Measurements from ENCODE around the gene TFCP2L1. TPM values are rescaled to one million over a fixed set of nuclear protein-coding genes. Genes with fewer than 3 reads are reported as not detected.

TFCP2L1 gene
- polyA plus RNA-seq, 1 experiment: 0.01 TPM

DNA sequence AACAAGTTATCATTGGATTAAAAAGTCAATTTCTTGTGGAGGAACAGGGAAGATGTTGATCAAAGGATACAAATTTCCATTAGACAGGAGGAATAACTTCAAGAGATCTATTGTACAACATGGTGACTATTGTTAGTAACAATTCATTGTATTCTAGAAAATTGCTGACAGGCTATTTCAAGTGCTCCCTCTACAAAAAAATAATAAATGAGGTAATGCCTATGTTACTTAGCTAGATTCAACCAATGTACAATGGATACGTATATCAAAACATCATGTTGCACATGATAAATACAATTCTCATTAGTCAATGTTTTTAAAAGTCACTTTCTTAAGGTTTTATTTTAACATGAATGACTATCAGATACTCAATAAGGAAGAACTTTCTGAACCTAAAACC, 33.5 kb downstream of the TFCP2L1 start:
- ChIA-PET POLR2A (no interaction called here), CTCF (no interaction called here)
- Histone ChIP-seq H3K4me3 (ENCODE audit: low read depth, low read length) (no peak overlapping the region), H3K27me3 (ENCODE audit: control insufficient read depth, insufficient read depth, low read length) (peaks cover 3% of the 10 kb centered on the region), H3K36me3 (ENCODE audit: control insufficient read depth, insufficient read depth, low read length) (no peaks in the 10 kb centered on the region)
- TF ChIP-seq, protein P1, sequence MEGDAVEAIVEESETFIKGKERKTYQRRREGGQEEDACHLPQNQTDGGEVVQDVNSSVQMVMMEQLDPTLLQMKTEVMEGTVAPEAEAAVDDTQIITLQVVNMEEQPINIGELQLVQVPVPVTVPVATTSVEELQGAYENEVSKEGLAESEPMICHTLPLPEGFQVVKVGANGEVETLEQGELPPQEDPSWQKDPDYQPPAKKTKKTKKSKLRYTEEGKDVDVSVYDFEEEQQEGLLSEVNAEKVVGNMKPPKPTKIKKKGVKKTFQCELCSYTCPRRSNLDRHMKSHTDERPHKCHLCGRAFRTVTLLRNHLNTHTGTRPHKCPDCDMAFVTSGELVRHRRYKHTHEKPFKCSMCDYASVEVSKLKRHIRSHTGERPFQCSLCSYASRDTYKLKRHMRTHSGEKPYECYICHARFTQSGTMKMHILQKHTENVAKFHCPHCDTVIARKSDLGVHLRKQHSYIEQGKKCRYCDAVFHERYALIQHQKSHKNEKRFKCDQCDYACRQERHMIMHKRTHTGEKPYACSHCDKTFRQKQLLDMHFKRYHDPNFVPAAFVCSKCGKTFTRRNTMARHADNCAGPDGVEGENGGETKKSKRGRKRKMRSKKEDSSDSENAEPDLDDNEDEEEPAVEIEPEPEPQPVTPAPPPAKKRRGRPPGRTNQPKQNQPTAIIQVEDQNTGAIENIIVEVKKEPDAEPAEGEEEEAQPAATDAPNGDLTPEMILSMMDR (IDR thresholded peaks at IDR 0.05; ENCODE audit: insufficient read depth, low read depth, low read length): no peak
- no peak for DNase-seq (ENCODE audit: low read depth)

DNA sequence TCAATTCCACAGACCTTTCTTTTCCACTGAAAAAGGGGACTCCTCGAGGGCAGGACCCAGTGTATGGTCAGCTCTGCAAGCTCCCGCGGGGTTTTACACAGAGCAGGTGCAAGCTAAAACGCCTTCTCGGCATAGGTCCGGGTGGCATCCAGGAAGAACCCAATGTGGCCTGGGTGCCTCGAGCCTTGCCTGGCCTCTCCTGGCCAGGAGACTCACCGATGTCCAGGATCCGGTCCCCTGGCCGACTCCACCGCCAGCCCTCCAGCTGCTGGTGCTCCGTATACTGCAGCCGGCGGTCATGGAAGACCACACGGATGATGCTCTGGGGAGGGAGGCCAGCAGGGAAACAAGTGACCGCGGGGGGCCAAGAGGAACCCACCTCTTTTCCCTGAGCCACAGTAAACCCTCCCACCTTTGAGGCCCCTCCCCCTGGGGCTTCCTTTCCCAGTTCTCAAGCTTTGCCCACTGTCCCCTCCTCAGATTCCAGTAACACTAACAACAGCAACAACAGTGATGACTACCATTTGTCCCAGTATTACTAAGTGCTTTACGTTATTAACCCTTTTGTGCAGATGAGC, 36.1 kb downstream of the TFCP2L1 start:
- CTCF ChIA-PET: interaction anchor here (0.8 kb wide), 1 partner anchor 120 kb away, joined by 3 read pairs; no protein-coding TSS in a partner anchor
- Histone ChIP-seq H3K27me3 (ENCODE audit: control insufficient read depth, insufficient read depth, low read length) (peaks cover 3% of the 10 kb centered on the region), H3K4me3 (ENCODE audit: low read depth, low read length) (no peak overlapping the region), H3K36me3 (ENCODE audit: control insufficient read depth, insufficient read depth, low read length) (no peaks in the 10 kb centered on the region)
- TF ChIP-seq, protein P1 (IDR thresholded peaks at IDR 0.05; ENCODE audit: insufficient read depth, low read depth, low read length): no peak
- no peak for DNase-seq (ENCODE audit: low read depth)
- POLR2A ChIA-PET: no interaction called here

DNA sequence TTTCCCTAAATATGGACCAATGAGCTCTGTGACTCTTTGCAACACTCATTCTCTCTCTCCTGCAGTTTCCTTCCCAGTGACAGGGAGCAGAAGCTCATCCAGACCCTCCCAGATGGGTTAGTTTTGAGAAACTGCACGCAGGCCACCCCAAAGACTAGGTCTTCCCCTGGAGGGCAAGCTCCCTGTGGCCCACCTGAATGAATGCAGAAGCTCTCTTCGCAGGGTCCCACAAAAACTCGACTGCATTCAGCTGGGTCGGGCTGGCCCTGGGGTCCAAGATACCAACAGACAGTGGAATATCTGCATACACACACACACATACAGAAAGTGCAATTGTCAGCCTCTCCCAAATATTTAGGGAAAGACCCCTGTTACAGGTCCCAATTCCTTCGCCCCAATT, 37.0 kb downstream of the TFCP2L1 start:
- ChIA-PET POLR2A (no interaction called here), CTCF (interaction anchor here (0.8 kb wide), 1 partner anchor 119 kb away, joined by 3 read pairs; no protein-coding TSS in a partner anchor)
- DNase-seq (ENCODE audit: low read depth): no peak
- no peak overlapping the region for H3K4me3 ChIP-seq (ENCODE audit: low read depth, low read length)
- TF ChIP-seq, protein P1 (IDR thresholded peaks at IDR 0.05; ENCODE audit: insufficient read depth, low read depth, low read length): no peak
- no peaks in the 10 kb centered on the region for H3K36me3 ChIP-seq (ENCODE audit: control insufficient read depth, insufficient read depth, low read length)
- H3K27me3 ChIP-seq (ENCODE audit: control insufficient read depth, insufficient read depth, low read length): peaks cover 3% of the 10 kb centered on the region

DNA sequence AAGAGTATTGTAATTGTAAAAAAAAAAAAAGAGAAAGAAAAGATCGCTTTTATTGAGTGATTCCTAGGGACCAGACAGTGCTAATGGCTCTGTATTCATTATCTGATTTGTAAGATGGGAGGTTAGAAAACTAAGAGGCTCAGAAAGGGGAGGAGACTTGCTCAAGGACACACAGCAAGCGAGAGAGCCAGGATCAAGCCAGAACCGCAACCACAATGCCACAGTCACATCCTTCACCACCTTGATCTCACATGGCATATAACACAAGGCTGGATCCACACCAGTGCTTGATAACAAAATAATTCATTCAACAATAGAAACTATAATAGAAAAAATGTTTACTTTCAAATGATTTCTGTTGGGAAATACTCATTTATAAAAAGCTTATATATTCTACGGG, 37.5 kb downstream of the TFCP2L1 start:
- Histone ChIP-seq H3K27me3 (ENCODE audit: control insufficient read depth, insufficient read depth, low read length) (peaks cover 4% of the 10 kb centered on the region), H3K36me3 (ENCODE audit: control insufficient read depth, insufficient read depth, low read length) (no peaks in the 10 kb centered on the region), H3K4me3 (ENCODE audit: low read depth, low read length) (no peak overlapping the region)
- TF ChIP-seq, protein P1 (IDR thresholded peaks at IDR 0.05; ENCODE audit: insufficient read depth, low read depth, low read length): no peak
- CTCF ChIA-PET: no interaction called here
- POLR2A ChIA-PET: no interaction called here
- no peak for DNase-seq (ENCODE audit: low read depth)

DNA sequence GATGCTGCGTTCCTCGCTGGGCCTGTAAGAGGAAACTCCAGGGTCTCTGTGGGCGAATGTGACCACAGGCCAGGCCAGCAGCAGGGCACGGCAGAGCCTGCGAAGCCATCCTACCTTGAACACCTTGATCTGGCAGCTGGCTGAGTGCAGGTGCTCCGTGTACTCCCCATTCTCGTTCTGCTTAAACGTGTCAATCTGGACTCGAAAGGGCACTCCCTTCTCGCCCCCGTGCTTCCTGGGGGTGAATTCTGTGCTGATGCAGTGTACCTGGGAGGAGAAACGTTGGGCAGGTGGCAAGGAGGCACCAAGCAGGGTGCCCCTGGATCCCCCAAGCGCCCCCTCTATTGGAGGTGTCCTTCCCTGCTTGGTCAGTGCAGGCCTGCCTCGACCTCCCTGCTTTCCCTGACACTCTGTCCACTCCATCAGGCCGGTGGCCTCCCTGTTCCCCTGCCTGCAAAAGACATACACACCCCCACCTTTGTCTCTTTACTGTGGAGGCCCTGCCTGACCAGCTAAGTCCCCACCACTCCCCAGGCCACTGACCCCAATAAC, 38.2 kb downstream of the TFCP2L1 start:
- CTCF ChIA-PET: no interaction called here
- Histone ChIP-seq H3K4me3 (ENCODE audit: low read depth, low read length) (no peak overlapping the region), H3K27me3 (ENCODE audit: control insufficient read depth, insufficient read depth, low read length) (peaks cover 5% of the 10 kb centered on the region), H3K36me3 (ENCODE audit: control insufficient read depth, insufficient read depth, low read length) (no peaks in the 10 kb centered on the region)
- POLR2A ChIA-PET: no interaction called here
- TF ChIP-seq, protein P1 (IDR thresholded peaks at IDR 0.05; ENCODE audit: insufficient read depth, low read depth, low read length): no peak
- DNase-seq (ENCODE audit: low read depth): no peak

Measured in BJ (cell line).